GM12873 (cell line): ENCODE data around the gene QRICH1.

Source experiments
- CTCF ChIP-seq: IDR thresholded peaks from 2 replicates; pipeline ENCODE4 v1.5.1; 2012; ENCODE audit warnings: low read depth, mild to moderate bottlenecking, moderate library complexity, low read length, control low read depth; ENCODE audit not compliant: insufficient read depth; ENCODE audit errors: missing control alignments

The QRICH1 gene

GRCh38 chr3:49007771-49008528, 85.9 kb downstream of the QRICH1 start:
- TF ChIP-seq CTCF = no peak

- peak; percentile 48 for TF ChIP-seq CTCF
Measured at GRCh38 chr3:49007068-49007770, 86.7 kb downstream of the QRICH1 start, which contains the start of gene WDR6. WDR6 (plus strand) TSS chr3:49007391; CDS start chr3:49007432, 41 bp downstream.

GRCh38 chr3:49006408-49007067, 87.3 kb downstream of the QRICH1 start:
- TF ChIP-seq CTCF = no peak

GRCh38 chr3:49005998-49006397, 87.9 kb downstream of the QRICH1 start:
- no peak for TF ChIP-seq CTCF

GRCh38 chr3:49005303-49005680, 88.6 kb downstream of the QRICH1 start:
- TF ChIP-seq CTCF = no peak

DNA sequence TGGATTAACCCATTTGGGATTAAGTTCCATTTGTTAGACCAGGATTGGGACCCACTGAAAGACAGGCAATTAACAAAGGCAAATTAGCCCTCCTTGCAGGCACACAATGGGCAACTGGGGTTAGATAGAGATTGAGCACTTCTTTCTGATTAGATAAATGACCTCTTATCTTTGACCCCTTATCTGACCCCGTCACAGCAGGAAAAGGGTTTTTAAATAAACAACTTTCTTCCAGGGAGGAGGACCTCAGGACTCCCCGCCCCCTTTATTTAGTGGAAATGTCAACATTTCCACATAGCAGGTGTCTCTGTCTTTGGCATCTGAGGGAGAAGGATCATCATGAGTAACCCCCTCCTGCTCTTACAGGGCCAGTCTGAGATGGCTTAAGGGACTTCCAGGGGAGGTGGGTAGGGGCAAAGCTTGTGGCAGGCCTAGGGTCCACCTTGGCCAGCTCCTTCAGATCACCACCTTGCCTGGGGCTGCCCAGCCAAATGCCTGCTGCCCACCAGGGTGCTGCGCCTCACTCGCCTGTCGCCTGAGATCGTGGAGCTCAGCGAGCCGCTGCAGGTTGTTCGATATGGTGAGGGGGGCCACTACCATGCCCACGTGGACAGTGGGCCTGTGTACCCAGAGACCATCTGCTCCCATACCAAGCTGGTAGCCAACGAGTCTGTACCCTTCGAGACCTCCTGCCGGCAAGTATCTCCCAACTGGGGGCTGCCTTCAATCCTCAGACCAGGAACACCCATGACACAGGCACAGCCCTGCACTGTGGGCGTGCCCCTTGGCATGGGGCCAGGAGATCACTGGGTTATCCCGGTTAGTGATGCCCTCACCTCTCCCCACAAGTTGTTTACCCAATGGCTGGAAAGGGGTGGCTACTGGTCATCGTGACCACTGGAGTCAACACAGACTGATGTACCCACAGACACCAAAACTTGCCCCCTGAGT, 89.2 kb downstream of the QRICH1 start:
- TF ChIP-seq CTCF = no peak
